HG03039 (cell line): ENCODE measurements around the gene CTSA.
"Not testable (repeated sequence)": the region's sequence is repeated elsewhere in the genome, so short reads cannot be mapped to it uniquely, and the experiment has no call there.

Source experiments
- ATAC-seq: cut with Tn5 transposase; IDR thresholded peaks from one replicate; pipeline ENCODE4 v1.9.1; 2021; ENCODE audit warnings: mild to moderate bottlenecking, moderate library complexity; ENCODE audit not compliant: unreplicated experiment

Gene CTSA

DNA sequence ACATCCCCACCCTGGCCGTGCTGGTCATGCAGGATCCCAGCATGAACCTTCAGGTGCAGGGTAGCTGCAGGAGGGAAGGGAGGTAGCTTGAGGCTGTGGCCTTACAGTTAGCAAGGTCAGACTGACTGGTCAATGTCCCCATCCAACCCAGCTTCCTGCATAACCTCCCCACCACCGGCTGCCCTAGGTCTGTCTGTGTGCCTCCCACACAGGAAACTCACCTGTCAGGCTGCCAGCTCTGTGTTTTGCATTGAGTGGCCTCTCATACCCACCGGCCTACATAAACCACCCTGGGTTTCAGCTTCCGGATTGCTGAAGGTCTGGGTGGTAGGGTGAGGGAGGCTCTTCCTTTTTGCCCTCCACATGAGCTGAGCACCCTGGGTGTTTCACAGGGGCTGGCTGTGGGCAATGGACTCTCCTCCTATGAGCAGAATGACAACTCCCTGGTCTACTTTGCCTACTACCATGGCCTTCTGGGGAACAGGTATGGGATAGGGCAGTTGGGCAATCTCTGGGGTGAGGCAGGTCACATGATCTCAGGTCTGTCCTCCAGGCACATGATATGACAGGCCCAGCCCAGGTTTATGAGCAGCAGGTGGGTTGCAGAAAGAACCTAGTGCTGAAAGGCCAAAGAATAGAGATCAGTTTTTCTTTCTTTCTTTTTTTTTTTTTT is 1.8 kb downstream of the CTSA start:
- no peak for ATAC-seq

DNA sequence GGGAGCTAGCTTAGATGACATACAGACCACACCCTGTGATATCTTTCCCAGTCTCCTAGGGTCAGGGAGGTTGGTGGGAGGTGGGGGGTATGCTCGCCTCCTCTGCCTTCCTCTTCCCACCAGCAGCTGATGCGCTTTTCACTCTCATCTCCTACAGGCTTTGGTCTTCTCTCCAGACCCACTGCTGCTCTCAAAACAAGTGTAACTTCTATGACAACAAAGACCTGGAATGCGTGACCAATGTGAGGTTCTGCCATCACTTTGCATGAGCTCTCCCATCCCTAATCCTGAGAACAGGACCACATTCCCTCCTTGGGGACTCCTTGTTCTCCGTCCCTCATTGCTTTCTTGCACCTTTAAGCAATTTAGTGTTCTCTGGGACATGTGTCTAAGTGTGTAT is 2.7 kb downstream of the CTSA start:
- no peak for ATAC-seq

DNA sequence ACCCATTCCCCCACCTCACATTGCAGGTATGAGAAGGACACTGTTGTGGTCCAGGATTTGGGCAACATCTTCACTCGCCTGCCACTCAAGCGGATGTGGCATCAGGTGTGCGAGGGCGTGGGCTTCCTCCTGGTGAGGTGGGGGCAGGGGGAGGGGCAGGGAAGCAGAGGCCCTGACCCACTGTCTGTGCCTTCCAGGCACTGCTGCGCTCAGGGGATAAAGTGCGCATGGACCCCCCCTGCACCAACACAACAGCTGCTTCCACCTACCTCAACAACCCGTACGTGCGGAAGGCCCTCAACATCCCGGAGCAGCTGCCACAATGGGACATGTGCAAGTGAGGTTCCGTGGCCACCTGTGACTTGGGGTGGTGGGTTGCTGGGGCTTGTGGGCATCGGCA is 3.7 kb downstream of the CTSA start:
- no peak for ATAC-seq

DNA sequence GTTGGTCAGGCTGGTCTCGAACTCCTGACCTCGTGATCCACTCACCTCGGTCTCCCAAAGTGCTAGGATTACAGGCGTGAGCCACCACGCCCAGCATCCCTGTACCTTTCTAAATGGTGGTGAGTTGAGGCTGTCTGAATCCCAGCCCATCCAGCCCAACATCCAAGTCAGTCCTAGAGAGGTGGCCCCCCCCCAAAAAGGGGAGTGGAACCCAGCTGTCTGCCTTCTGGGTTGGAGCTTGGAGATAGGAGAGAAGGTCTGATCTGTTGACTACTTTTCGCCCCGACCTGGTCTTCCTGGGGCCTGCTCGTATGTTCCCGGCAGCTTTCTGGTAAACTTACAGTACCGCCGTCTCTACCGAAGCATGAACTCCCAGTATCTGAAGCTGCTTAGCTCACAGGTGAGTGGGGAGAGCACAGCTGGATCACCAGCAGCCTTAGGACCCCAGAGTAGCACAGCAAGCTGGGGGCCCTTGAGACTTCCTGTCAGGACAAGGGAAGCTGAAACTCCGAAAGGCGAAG is 5.6 kb downstream of the CTSA start:
- no peak for ATAC-seq

DNA sequence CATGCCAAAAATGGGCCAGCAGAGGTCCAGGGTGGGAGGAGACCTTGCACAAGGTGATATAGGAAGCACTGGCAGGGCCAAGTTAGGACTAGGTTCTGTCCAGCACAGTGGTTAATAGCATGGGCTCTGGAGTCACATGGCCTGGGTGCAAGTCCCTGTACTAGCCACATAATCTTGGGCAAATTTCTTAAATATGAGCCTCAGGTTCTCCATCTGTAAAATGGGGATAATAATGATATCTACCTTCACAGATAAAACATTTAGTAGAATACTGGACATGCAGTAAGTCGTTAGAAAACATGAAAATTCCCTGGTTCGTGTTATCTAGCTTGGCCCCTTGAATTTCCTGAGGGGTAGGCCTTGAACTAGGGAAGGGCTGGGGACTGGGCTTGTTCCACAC is 6.2 kb downstream of the CTSA start:
- ATAC-seq: no peak

DNA sequence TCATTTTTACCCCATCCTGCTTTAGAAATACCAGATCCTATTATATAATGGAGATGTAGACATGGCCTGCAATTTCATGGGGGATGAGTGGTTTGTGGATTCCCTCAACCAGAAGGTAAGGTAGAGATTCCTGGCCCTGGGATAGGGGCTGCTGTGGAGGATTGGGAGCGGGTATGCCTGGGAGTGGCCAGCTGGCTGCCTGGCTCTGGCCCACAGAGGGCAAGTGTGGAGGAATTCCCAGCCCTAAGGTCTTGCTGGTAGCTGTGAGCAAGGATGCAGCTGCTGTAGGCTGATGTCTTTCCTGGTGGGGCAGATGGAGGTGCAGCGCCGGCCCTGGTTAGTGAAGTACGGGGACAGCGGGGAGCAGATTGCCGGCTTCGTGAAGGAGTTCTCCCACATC is 6.6 kb downstream of the CTSA start:
- ATAC-seq: no peak

DNA sequence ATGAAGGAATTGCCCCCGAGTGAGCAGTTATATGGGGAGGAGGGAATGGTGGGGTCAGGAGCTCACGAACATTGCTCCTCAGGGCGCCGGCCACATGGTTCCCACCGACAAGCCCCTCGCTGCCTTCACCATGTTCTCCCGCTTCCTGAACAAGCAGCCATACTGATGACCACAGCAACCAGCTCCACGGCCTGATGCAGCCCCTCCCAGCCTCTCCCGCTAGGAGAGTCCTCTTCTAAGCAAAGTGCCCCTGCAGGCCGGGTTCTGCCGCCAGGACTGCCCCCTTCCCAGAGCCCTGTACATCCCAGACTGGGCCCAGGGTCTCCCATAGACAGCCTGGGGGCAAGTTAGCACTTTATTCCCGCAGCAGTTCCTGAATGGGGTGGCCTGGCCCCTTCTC is 7.2 kb downstream of the CTSA start:
- ATAC-seq: no peak

DNA sequence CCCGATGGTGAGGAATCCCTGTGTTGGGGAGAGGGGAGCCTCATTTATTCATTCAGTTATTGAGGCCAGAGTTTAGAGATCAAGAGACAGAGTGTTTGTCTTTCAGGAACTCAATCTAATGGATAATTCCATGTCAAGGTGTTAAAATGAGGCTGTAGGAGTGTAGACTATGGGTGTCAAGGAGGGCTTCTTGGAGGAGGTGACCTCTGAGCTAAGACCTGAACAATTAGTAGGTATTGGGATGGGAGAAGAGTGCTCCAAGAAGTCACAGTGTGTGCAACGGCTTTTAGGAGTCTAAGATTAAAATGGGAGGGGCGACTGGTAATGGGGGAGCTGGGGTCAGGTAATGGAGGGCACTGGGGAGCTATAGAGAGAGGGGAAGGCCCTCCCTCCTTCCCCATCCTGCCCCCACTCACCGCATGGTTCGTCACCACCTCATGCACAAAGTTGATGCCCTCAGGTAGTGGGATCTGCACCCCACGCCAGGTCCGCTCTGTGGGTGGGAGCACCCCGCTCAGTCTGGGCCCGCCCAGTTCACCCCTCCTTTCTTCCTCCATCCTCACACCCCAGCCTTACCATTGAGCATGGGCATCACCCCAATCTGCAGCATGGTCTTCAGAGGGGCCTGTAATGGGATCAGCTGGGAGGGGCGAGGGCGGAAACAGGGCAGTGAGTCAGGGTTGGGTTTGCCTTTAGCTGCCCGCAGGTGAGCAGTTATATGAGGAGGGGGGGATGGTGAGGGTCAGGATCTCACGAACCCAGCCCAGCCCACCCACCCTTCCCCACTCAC is 8.1 kb downstream of the CTSA start:
- no peak for ATAC-seq

DNA sequence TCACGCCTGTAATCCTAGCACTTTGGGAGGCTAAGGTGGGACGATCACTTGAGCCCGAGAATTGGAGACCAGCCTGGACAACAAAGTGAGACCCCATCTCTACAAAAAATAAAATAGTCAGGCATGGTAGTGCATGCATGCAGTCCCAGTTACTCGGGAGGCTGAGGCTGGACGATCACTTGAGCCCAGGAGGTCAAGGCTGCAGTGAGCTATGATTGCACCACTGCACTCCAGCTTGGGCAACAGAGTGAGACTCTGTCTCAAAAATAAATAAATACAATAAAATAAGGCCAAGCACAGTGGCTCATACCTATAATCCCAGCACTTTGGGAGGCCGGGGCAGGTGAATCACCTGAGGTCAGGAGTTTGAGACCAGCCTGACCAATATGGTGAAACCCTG is 10.2 kb downstream of the CTSA start:
- ATAC-seq: not testable (repeated sequence)

DNA sequence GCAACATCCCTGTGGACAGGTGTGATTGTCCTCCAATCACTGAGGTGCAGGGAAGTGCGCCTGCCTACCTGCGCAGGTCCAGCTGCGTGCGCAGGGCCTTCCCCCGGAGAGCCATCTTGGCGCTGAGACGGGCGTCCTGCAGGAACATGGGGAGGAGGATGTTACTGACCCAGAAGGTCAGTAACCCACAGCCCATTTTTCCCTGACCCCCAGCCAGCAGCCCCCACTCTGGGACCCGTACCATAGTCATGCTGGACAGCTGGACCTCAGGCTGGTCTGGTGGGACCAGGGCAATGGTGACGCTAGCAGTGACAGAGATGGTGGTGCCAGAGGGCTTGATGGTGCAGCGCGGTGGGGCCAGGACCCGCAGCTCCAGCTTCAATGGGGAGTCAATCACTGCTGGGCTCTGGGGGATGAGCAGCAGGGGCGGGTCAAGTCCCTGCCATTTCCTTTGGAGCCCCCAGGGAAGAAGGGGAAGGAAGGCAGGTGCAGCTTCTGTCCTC is 11.1 kb downstream of the CTSA start:
- ATAC-seq: no peak

DNA sequence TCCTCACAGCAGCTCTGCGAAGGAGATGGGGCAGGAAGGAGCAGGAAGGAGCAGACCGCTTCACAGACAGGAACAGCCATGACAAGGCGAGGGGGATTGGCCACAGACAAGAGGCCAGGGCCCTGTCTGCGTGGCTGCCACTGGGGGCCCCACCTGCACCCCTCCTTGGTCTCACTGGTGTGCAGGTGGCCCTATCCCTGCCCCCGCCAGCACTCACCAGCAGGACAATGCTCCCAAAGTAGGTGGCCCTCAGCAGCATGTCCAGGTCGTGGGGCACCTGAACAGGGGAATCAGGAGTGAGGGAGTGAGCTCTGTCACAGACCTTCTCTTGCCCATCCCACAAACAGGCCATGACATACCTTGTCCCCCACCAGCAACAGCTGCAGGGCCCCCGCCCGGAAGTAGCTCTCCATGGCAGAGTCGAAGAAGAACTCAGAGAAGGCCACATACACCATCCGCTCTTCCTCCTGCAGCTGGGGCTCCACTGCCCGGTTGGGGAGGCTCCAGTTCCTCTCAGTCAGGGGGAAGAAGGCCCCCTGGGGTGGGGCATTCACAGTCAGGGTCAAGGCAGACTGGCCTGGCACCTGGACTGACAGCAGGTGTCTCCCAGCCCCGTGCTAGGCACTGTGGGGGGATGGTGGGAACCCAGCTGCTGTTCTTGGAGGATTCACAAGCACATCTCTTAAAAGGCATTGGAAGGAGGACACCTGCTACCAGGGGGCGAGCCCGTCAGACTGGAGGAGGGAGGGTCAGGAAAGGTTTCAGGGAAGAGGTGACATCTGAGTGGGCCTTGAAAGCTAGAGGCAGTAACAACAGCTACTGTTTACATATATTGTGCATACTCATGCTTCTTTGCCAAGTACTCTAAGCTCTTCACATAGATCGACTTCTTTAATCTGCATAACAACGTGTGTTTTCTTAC is 13.7 kb downstream of the CTSA start:
- no peak for ATAC-seq

DNA sequence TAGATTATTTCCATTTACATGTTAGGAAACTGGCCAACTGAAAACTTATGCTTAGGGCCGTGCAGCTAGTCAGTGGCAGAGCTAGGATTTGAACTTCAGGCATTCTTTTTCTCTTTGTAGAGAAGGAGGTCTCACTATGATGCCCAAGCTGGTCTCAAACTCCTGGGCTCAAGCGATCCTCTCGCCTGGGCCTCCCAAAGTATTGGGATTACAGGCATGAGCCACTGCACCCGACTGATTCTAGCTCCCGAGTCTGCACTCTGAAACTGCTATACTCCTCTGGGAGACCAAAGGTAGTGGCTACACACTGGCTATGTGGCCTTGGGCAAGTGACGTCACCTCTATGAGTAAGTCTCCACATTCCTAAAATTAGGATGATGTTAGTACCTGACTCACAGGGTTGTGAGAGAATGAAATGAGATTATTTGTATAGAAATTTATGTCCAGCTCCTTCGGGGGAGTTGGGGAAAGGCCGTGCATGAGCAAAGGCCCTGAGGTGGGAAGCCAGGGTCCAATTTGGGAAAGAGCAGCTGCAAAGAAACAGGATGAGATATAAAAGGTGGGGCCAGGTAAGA is 14.5 kb downstream of the CTSA start:
- ATAC-seq: no peak

DNA sequence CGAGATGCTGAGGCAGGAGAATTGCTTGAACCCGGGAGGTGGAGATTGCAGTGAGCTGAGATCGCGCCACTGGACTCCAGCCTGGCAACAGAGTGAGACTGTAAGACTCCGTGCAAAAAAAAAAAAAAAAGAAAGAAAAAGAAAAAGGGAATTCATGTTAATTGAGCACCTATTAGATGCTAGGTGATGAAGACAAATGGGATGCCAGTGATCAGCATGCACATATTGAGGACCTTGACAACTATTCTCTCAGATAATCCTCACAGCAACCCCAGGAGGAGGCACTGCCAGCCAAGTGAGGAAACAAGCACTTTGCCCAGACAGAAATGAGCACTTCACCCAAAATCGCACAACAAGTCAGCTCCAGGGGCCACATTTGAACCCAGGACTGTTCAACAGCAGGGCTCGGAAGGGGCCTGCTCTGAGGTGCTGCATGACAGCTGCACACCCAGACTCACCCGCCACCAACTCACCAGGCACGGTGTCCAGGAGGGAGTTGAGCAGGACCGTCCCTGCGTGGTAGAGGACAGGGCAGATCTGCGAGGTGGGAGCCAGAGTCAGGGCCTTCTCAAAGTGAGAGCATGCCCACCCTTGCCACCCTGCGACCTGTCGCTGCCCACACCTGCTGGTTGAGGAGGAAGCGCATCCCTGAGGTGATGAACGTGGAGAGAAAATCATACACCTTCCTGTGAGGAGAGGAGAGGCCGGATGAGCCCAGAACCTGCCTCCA is 16.2 kb downstream of the CTSA start:
- ATAC-seq: no peak

DNA sequence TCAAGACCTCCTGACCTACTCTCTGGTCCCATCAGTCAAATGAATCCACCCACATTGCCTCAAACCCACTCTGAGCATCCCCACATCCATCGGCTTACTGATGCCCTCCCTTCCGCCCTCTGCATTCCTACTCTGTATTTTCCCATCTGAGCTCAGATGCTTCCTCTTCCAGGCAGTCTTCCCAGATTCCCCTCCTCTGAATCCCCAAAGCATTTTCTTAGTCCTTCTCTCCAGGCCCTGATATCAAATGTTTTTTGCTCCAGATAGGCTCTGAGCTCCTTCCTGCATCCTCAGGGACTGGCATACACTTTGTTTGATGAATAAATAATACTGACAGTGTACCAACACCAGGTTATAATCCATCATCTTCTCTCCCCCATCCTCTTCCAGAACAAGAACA is 16.9 kb downstream of the CTSA start:
- no peak for ATAC-seq

DNA sequence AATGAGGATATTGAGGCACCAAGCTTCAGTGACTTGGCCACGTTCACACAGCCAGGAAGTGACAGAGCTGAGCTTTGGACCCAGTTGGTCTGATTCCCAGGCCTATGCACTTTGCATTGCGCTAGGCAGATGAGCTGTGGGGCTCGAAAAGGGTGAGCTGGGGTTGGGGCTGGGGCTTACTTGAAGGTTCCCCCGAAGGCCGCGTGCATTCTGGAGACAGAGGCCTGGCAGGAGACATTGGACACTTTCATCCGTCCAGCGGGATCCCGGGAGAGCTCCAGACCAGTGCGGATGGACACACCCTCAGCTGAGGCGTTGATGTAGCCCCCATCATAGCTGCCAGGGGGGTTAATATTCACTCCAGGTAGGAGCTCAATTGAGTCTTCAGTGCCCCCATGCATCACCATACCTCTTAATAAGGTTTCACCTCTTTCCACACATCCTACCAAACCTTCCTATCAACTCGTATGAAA is 18.2 kb downstream of the CTSA start:
- no peak for ATAC-seq

DNA sequence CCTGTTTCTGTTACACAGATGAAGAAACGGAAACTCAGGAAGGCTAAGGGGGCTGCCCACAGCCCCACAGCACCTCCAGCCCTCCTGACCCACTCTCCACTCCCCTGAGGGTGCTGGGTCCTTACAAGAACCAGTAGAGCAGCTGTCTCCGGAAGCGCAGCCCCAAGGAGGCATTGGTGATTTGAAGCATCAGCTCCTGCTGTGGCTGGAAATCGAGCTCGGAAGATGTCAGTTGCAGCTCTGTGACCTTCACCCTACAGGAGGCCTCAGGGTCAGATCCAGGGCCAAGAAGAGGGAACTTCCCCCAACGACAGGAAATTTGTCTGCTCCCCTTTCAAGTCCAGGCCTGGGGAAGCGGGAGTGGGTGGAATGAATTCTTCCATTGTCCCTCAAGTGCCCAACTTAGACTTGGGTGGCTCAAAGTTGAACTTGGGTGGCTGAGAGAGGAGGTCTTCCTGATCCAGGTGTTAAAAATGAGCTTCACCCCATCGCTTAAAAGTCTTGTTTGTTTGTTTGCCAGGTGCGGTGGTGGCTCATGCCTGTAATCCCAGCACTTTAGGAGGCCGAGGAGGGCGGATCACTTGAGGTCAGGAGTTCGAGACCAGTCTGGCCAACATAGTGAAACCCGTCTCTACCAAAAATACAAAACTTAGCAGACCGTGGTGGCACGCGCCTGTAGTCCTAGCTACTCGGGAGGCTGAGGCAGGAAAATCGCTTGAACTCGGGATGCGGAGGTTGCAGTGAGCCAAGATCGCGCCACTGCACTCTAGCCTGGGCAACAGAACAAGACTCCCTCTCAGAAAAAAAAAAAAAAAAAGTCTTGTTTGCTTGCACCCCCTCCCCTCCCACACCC is 18.9 kb downstream of the CTSA start:
- ATAC-seq: no peak

DNA sequence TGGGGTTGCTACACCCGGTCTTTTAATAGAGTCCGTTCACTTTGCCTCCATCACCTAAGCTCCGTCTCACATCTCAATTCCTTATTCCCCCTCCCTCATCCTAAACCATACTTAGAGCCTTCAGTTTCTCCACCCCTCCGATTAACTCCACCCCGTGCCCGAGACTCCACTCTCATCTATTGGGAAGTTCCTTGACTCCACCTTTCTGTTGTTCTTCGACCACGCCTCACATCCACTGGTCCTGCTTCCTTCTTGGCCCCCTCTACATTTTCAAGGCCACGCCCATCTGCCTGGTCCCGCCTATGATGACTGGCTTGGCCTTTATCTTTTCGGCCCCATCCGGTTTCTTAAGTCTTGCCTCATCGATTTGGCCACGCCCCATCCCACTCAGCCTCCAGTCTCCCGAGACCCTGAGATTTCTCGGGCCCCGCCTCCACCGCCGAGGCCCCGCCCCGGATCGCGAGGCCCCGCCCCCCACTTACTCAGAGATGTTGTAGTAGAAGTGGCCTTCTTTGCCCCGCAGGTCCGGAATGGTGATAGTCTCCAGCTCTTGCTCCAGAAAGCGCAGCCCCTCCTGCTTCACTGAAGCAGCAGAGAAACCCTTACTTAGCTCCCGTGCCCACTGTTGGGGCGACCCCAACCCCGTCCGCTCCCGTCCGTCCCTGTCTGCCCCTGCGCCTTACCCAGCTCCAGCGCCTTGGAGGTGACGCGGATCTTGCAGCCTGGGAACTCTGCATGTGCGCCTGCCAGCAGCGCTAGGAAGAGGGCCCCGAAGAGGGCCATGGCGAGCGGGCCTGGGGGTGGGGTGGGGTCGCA is 19.7 kb downstream of the CTSA start:
- ATAC-seq: peak; percentile 87
